ENCODE measurements around the gene LIFR. TPM values are rescaled to one million over a fixed set of nuclear protein-coding genes. Genes with fewer than 3 reads are reported as not detected.

The LIFR gene
- total RNA-seq, 1 donor from 2014 or later, result 8.9 TPM

GRCh38 chr5:38590838-38591522 lies 34.5 kb upstream of the LIFR start:
- no peak for DNase-seq (ENCODE audit: extremely low spot score, unreplicated experiment)
- H3K4me1 Mint-ChIP-seq (ENCODE audit: unreplicated experiment), result peaks cover 31% of the 10 kb centered on the region
- H3K9me3 Mint-ChIP-seq (ENCODE audit: unreplicated experiment), result no peaks in the 10 kb centered on the region
- peaks cover under 1% of the 10 kb centered on the region for H3K27me3 Mint-ChIP-seq (ENCODE audit: unreplicated experiment)
- no peak overlapping the region for H3K4me3 Mint-ChIP-seq (ENCODE audit: unreplicated experiment)
- H3K36me3 Mint-ChIP-seq (ENCODE audit: unreplicated experiment), result no peaks in the 10 kb centered on the region
- no peak overlapping the region for H3K27ac Mint-ChIP-seq (ENCODE audit: unreplicated experiment)
- no peak for TF ChIP-seq CTCF (IDR thresholded peaks at IDR 0.05)

DNA sequence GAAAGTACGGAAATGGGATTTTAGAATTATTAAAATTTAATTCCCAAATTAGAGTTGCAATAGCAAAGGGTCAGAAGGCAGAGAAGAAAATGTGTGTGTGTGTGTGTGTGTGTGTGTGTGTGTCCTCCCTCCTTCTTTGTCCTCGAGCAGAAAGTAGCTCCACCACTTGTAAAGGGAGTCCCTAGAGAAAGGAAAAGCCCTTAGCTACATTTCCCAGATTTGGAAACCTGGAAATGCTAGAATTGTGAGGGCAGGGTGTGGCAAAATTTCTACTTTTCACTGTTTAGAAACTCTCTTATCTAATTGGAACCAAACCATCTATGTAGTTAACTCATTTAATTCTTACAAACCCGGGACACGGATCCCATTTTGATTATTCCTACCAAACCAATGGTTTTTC lies 33.2 kb upstream of the LIFR start:
- DNase-seq (ENCODE audit: extremely low spot score, unreplicated experiment), result no peak

GRCh38 chr5:38585816-38586215 lies 29.4 kb upstream of the LIFR start:
- DNase-seq (ENCODE audit: extremely low spot score, unreplicated experiment), result no peak
- peaks cover 5% of the 10 kb centered on the region for H3K4me1 Mint-ChIP-seq (ENCODE audit: unreplicated experiment)
- TF ChIP-seq CTCF (IDR thresholded peaks at IDR 0.05), result no peak
- no peaks in the 10 kb centered on the region for H3K9me3 Mint-ChIP-seq (ENCODE audit: unreplicated experiment)
- H3K27ac Mint-ChIP-seq (ENCODE audit: unreplicated experiment), result no peak overlapping the region
- peaks cover 33% of the 10 kb centered on the region for H3K27me3 Mint-ChIP-seq (ENCODE audit: unreplicated experiment)
- no peaks in the 10 kb centered on the region for H3K36me3 Mint-ChIP-seq (ENCODE audit: unreplicated experiment)
- H3K4me3 Mint-ChIP-seq (ENCODE audit: unreplicated experiment), result no peak overlapping the region

More for the DNA sequence above, 33.2 kb upstream of the LIFR start:
- Mint-ChIP-seq H3K9me3 (ENCODE audit: unreplicated experiment) (no peaks in the 10 kb centered on the region), H3K27ac (ENCODE audit: unreplicated experiment) (no peak overlapping the region), H3K4me1 (ENCODE audit: unreplicated experiment) (peaks cover 17% of the 10 kb centered on the region), H3K27me3 (ENCODE audit: unreplicated experiment) (peaks cover 6% of the 10 kb centered on the region), H3K4me3 (ENCODE audit: unreplicated experiment) (no peak overlapping the region), H3K36me3 (ENCODE audit: unreplicated experiment) (no peaks in the 10 kb centered on the region)
- TF ChIP-seq CTCF (IDR thresholded peaks at IDR 0.05), result no peak

GRCh38 chr5:38583500-38583899 lies 27.1 kb upstream of the LIFR start:
- no peak for TF ChIP-seq CTCF (IDR thresholded peaks at IDR 0.05)
- Mint-ChIP-seq H3K27me3 (ENCODE audit: unreplicated experiment) (peaks cover 47% of the 10 kb centered on the region), H3K27ac (ENCODE audit: unreplicated experiment) (no peak overlapping the region), H3K4me3 (ENCODE audit: unreplicated experiment) (no peak overlapping the region), H3K9me3 (ENCODE audit: unreplicated experiment) (no peaks in the 10 kb centered on the region), H3K4me1 (ENCODE audit: unreplicated experiment) (no peaks in the 10 kb centered on the region), H3K36me3 (ENCODE audit: unreplicated experiment) (no peaks in the 10 kb centered on the region)
- no peak for DNase-seq (ENCODE audit: extremely low spot score, unreplicated experiment)

GRCh38 chr5:38582975-38583319 lies 26.5 kb upstream of the LIFR start:
- Mint-ChIP-seq H3K9me3 (ENCODE audit: unreplicated experiment) (no peaks in the 10 kb centered on the region), H3K27me3 (ENCODE audit: unreplicated experiment) (peaks cover 47% of the 10 kb centered on the region)

More at GRCh38 chr5:38582975-38583319, 26.5 kb upstream of the LIFR start:
- Mint-ChIP-seq H3K4me3 (ENCODE audit: unreplicated experiment) (no peak overlapping the region), H3K4me1 (ENCODE audit: unreplicated experiment) (no peaks in the 10 kb centered on the region), H3K36me3 (ENCODE audit: unreplicated experiment) (no peaks in the 10 kb centered on the region), H3K27ac (ENCODE audit: unreplicated experiment) (no peak overlapping the region)
- no peak for TF ChIP-seq CTCF (IDR thresholded peaks at IDR 0.05)
- no peak for DNase-seq (ENCODE audit: extremely low spot score, unreplicated experiment)
